CD4-positive, alpha-beta T cell treated with Interleukin-15 for 1 hour (primary cell): Measurements from ENCODE around the gene WDPCP.
A peak's percentile ranks its signal among the peaks of the same experiment; 100 is the strongest.
"Not testable (repeated sequence)": the region's sequence is repeated elsewhere in the genome, so short reads cannot be mapped to it uniquely, and the experiment has no call there.

Experiments
- DNase-seq: peaks from one replicate; pipeline ENCODE4 v3.0.0-alpha.2; 2020

WDPCP gene, protein sequence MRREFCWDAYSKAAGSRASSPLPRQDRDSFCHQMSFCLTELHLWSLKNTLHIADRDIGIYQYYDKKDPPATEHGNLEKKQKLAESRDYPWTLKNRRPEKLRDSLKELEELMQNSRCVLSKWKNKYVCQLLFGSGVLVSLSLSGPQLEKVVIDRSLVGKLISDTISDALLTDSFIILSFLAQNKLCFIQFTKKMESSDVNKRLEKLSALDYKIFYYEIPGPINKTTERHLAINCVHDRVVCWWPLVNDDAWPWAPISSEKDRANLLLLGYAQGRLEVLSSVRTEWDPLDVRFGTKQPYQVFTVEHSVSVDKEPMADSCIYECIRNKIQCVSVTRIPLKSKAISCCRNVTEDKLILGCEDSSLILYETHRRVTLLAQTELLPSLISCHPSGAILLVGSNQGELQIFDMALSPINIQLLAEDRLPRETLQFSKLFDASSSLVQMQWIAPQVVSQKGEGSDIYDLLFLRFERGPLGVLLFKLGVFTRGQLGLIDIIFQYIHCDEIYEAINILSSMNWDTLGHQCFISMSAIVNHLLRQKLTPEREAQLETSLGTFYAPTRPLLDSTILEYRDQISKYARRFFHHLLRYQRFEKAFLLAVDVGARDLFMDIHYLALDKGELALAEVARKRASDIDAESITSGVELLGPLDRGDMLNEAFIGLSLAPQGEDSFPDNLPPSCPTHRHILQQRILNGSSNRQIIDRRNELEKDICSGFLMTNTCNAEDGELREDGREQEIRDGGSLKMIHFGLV

DNA sequence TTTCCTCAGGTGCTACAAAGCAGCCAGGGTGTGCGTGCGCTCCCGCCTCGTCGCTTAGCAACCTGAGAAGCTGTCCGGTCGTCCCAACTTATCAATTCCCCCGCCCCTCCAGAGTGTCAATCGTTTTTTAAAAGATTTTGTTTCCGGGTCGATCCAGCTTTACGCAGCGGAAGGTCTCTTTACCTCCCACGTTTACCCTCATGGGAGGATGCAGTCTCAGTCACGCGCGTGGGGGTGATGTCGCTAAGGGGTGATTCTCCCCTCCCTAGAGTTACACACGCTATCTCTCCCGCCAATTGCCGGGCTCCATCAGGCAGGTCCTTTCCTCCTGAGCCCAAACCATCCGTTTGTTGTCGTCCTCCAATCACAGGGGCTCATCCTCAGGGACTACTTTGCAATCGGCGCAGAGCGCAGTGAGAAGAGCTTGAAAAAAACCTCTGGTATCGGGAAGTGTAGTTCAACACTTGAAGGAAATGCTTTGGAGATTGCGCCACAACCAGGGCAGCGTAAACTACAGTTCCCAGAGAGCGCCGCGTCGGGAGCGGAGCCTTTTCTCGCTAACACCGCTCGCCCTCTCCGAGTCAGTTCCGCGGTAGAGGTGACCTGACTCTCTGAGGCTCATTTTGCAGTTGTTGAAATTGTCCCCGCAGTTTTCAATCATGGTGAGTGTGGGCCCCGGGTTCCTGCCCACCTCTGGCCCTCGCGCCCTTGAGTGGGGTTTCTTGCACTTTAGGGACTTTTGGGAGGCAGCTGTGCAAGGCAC is at the start of gene WDPCP, which contains the start of gene MDH1:
TSS of gene WDPCP (minus strand) at position 93 of the 763 bp plus-strand sequence. CDS start 206 bp downstream, outside the sequence.
TSS of gene MDH1 (plus strand) at position 579 of the 763 bp plus-strand sequence. CDS start at position 660, 81 bp downstream.
- DNase-seq = peak; percentile 97

DNA sequence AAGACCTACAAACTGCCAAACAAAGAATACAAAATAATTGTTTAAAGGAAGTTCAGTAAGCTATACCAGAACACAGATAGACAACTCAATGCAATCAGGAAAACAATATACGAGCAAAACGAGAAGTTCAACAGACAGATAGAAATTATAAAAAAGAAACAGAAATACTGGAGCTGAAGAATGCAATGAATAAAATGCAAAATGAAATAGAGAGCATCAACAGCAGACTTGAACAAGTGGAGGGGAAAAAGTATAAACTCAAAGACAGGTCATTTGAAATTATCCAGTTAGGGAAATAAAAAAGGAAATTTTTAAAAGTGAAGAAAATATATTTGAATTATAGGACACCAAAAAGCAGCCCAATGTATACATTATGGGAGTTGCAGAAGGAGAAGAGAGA is 44.1 kb upstream of the WDPCP start:
- DNase-seq = no peak

DNA sequence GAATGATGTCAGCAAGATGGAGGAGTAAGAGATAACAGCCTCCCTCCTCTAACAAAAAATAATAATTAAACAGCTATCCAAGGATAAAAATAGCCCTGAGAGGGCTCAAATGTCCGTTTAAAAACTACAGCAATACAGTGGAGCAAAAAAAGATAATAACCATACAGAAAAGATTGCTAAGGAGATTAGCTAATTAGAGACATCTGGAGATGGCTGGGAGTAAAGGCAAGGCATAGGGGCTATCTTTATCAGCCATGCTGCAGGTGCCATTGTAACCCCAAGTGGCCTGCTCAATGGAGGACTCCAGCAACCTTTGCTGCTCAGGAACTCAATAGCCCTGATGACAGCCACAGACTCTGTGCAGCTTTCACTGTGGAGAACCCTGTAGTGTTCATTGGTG is 43.2 kb upstream of the WDPCP start:
- no peak for DNase-seq

DNA sequence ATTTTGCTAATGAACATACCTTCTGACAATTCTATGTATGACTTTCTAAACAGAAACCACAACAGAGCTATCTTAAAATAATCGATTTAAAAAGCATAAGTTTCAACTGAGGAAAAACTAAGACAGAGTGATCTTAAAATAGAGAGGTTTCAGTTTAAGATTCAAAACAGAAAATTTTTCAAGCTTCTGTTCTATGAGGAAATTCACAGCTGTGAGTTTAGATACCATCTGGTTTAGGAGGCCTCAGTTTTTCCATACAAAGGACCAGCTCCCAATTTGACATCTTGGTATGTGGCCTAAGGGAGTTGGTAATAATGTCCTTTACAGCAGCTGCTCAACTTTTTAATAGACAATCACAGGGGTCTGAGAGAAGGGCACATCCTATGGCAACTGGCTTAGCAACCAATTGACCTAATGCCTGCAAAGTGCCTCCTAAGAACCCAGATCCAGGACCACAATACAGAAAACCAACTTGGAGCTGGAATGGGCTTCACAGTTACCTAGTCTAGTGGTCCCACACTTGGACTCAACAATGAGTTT is 40.2 kb upstream of the WDPCP start:
- no peak for DNase-seq

DNA sequence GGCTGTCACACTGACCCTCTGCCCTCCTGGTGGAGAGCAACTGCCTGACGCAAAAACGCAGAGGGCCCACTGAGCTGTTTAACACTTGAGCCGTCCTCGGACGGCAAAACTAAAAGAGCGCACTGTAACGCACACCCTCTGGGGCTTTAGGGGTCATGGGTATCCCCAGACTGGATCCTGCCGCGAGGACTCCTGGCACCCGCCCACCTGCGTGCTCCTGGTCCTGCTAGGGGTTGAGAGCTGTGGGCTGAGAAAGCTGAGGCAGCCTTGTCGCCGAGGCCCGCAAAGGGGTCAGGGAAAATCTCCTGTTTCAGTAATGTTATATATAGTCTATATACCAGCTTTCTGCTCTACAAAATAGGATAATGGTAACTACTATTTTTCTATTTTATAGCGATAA is 39.6 kb upstream of the WDPCP start:
- no peak for DNase-seq

DNA sequence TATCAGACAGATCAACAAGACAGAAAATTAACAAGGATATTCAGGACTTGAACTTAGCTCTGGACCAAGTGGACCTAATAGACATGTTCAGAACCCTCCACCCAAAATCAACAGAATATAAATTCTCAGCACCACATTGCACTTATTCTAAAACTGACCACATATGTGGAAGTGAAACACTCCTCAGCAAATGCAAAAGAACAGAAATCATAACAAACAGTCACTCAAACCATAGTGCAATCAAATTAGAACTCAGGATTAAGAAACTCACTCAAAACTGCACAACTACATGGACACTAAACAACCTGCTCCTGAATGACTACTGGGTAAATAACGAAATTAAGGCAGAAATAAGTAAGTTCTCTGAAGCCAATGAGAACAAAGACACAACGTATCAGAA is 35.5 kb upstream of the WDPCP start:
- not testable (repeated sequence) for DNase-seq

DNA sequence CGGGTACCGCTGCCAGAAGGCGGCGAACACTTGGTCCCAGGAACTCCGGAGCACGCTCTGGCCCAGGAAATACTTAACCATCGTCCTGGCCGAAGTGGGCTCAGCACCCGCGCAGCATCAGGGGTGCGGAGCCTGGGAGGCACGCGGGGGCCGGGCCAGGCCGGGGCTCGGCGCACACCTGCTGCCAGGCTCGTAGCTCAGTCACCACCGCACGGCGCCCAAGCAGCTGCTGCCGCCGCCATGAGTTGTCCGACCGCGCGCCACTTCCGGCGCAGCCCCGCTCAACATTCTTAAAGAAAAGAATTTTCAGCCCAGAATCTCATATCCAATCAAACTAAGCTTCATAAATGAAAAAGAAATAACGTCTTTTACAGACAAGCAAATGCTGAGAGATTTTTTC is 34.5 kb upstream of the WDPCP start:
- no peak for DNase-seq

DNA sequence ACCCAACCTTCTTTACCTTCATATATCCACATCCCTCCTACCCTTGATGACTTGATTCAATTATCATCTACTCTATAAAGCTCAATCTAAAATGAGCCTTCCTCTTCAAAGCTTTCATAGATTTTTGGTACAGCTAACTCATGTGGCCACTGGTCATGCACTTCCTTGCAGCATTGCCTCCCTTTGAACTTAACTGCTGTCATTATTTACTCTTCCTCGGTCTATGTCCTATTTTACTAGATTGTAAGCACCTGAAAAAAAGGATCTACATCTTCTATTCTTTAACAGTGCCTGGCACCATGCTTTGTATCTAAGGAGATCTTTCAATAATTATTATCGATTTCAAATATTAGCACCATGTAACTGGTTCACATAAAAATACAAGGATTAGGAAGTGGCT is 31.1 kb upstream of the WDPCP start:
- DNase-seq = no peak

DNA sequence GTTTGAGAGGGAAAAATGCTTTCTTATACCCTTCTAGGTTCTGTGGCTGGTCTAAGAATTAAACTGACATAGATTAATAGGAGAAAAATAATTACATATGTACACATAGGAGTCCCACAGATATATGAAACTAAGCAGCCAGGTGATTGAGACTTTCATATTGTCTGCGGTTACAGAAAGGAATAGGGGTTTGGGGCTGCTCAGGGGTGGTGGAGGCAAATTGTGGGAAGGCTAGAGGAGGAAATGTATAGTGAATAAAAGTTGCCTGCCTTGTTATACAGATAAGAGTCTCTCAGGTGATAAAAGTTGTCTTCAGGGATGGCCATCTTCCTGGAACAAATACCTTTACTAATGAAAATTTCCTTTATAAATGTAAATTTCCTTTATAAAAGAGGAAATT is 29.1 kb upstream of the WDPCP start:
- no peak for DNase-seq

DNA sequence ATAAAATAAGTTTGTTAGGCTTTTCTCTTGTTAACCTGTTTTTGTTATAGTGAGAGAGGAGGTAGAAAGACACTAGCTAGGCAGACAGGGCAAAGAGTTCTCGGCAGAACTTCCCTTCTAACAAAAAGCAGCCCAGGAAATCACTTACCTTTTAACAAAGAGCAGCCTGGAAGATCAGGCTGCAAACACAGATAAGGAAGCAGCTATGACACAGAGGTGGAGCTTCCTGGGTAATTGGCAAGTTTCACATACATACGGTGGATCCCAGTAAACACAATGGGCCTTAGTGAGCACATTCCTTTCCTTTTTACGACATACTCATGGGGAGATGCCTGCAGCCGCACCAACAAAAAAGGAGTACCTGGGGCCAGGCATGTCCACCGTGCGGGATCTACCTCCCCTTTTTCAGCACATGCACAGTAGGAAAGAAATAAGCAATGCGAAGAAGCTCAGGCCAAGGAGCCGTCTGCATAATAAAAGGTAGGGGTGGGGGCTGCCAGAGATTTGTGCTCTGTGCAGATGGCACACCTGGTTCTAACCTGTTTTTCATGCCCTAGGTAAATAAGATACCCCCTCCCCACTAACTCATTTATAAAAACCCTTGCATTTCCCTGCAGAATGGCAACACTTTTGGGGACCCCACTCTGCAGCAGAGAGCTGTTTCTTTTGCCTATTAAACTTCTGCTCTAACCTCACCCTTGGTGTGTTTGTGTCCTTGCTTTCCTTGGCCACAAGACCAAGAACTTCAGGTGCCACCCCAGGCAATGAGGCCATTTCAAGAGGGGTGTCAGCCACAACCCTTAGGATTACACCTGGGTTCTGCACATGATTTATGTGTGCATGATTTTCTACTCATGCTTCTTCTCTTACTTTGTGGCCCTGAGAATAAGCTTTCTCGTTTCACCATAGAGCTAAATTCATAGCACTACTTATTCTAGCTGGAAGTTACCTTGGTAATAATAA is 27.0 kb upstream of the WDPCP start:
- DNase-seq = no peak

DNA sequence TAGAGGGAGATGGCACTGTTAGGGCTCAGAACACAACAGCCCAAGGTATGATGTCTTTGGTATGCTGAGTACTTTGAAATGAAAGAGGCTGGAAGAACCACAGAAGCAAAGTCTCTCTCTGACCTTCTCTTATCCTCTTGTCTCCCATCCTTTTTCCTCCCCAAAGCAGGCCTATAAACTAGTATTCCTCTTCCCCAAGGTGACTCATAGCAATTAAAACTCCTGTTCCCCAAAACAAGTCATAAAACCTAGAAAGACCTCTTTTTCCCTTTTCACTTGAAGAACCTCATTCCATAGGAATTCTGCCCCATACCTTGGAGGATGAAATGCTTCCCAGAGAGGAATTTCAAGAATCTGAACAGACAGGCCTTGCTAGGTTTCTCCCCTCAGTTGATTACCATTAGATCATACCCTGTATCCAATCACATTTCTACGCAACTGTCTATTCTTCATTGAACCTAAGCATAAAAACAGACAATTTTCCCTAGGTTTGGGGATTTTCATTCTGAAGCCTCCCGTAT is 26.2 kb upstream of the WDPCP start:
- DNase-seq = no peak

DNA sequence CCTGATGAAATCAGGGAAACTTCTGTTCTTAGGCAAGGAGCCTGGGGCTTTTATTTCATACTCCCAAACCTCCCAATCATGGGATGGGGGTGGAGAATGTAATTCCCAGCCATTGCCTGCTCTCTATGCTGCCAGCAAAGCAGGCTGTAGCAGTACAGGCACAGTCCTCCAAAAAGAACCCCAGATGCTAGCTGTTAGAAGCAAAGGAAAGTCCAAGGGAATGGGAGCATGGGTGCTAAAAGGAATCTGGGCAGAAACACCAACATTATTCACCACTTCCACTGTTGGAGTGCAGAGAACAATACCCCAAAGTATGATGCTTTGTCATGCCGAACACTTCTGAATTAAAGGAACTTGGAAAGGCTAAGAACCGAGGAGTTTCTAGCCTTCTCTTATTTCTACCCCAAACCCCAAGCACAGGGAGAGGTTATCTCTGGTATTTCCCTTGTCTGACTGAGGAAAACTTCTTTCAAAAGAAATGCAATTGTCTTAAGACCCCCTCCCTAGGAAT is 25.2 kb upstream of the WDPCP start:
- no peak for DNase-seq

DNA sequence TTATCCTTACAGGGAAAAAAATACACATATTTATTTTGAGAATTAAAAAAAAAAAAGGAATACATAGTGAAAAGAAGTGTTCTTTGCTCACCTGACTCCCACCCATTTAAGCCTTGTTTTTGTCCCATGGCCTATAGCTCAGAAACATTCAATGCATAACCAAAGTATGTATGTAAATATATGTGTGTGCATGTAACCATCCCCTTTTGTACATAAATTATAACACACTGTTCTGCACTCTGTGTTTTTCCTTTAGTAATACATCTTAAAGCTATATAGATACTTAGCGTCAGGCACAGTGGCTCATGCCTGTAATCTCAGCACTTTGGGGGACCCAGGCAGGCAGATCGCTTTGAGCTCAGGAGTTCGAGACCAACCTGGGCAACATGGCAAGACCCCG is 22.2 kb upstream of the WDPCP start:
- DNase-seq = no peak

DNA sequence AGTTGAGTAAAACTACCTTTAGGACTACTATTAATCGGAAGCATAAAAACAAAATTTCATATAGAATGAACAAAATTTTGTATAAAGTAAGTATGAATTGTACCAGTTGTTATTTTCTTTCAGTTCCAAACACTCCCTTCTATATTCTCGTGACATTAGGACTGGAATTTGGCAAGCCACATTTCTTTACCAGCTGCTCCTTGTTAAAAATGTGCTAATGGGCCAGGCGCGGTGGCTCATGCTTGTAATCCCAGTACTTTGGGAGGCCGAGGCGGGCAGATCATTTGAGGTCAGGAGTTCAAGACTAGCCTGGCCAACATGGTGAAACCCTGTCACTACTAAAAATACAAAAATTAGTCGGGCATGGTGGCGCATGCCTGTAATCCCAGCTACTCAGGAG is 20.6 kb upstream of the WDPCP start:
- not testable (repeated sequence) for DNase-seq

DNA sequence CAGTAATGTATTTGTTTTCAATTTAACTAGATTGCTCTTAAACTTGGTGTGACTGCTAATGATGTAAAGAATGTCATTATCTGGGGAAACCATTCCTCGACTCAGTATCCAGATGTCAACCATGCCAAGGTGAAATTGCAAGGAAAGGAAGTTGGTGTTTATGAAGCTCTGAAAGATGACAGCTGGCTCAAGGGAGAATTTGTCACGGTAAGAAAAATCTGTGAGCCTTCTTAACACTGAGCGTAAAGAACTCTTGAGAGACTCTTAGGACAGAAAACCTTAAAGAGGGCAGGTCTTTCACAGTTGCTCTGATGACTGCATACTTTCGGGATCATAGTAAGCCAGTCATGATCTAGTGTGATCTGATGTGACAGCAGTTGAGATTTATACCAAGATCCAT is 16.4 kb upstream of the WDPCP start:
- no peak for DNase-seq

DNA sequence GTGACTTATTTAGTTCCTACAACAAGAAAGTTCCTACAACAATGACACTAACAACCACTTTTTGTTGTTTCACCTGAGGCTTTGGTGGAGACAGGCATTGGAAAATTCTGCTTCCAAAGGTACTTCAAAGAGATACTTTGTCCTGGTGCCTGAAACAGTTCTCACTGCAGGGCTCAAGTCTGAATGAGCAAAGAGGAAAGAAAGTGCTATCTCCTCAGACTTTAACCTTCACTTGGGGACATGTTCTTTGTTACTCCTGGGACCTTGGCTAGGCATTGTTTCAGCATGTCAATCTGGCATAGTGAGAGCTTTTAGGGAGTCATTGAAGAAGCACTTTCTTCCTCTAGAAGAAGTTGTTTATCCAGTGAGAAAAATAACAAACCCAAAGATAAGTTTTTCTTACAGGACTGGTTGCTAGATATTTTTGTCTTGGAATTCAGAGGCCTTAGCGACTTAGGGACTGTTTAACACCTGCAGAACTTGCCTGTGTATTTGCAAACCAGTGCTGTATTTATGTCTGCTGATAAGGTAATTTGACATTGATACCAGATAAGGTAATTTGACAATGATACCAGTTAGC is 12.7 kb upstream of the WDPCP start:
- DNase-seq = no peak

DNA sequence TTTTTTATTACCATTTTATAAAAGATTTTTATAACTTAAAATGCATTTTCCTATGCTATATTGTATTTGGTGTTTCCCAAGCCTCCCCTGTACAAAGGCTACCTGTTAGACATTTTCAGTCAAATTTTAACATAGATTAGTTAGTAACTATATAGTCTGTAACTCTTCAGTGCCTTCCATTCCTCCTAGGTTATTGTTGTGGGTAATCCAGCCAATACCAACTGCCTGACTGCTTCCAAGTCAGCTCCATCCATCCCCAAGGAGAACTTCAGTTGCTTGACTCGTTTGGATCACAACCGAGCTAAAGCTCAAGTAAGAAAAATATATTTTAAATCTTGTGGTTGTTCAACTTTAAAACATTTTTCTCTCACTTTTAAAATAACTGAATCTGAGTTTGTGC is 10.7 kb upstream of the WDPCP start:
- DNase-seq = no peak

DNA sequence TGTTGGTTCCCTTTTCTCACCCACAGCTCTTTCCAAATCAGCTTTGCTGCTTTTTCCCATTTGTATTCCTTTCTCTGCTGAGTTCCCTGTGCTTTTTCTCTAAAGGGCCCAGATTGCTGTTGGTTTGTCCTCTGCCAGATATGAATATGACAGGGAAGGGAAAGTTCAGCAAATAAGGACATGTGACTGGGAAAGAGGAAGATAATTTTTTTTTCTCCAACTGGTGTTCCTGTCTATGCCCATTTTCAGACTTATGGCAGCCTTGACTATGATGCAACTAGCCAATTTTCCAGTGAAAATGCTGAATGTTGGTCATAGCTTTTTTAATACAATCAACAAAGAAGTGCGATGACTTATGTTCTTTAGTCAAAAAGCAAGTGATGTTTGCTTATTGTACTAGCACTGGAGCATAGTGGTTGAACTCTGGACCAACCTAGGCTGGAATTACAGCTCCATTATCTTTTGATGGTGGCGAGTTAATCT is 8.2 kb upstream of the WDPCP start:
- no peak for DNase-seq

DNA sequence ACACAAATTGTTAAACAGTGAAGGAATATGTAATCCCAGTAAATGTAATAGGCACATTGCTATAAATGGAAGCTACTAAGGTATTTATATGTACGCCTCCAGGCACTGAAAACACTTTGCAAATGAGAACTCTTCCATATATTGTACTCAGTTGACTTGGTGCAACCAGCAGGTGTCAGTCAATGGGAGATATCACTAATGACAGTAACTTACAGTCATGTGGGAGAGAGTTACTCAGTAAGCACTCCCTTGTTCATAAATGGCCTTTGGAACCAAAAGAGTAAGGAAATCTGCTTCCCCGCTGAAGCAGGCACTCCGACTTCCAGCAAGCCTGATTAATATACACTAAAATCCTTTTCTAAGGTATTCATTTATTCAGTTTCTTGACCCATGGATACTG is 6.4 kb upstream of the WDPCP start:
- DNase-seq = no peak

DNA sequence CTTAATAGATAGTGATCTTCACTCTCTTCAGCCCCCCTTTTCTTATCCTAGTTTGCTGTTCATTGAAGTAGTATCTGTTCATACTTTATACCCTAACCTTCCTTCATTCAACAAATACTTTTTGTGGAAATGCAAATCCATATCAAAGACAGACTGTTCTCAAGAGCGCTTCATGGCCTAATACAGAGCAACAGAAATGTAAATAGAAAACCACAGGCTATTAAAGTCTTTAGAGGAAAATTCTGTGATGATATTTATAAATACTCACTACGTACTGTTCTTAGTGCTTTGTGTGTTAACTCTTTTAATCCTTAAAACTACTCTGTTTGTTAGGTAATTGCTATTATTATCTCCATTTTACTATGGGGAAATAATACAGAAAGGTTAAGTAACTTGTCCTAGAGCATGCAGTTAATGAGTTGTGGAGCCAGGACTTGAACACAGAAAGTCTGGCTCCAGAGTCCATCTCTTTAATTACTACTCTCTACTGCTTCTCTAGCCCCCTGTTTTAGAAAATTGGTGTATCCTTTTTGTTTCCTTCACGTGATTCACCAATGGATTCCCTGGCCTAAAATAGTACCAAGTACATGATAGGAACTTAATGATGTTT is 3.4 kb upstream of the WDPCP start:
- DNase-seq = no peak
